ENCODE data around the gene STXBP3. TPM values are rescaled to one million over a fixed set of nuclear protein-coding genes. Genes with fewer than 3 reads are reported as not detected.

STXBP3 gene
- total and polyA plus RNA-seq, 4 donors = 10.9 to 33.0 (median 23.2) TPM

DNA sequence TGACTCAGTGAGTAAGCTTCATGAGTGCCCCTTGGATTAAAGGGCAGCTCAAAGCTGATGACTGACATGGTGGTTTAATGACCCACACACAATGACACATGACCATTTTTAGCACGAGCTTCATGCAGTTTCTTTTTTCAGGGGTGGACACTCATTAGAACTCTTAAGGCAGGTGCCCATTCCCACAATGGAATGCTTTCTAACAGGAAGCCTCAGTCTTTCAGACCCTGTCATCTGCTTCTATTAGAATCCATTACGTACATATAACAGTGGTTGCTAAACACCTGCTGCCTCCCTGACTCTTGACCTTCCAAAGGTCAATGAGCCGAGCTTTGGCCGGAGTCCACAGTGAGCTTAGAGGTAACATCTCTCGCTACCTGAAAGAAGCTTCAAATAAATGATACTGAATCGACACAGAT is 83.0 kb downstream of the STXBP3 start (continued):
- TF ChIP-seq, protein P1, sequence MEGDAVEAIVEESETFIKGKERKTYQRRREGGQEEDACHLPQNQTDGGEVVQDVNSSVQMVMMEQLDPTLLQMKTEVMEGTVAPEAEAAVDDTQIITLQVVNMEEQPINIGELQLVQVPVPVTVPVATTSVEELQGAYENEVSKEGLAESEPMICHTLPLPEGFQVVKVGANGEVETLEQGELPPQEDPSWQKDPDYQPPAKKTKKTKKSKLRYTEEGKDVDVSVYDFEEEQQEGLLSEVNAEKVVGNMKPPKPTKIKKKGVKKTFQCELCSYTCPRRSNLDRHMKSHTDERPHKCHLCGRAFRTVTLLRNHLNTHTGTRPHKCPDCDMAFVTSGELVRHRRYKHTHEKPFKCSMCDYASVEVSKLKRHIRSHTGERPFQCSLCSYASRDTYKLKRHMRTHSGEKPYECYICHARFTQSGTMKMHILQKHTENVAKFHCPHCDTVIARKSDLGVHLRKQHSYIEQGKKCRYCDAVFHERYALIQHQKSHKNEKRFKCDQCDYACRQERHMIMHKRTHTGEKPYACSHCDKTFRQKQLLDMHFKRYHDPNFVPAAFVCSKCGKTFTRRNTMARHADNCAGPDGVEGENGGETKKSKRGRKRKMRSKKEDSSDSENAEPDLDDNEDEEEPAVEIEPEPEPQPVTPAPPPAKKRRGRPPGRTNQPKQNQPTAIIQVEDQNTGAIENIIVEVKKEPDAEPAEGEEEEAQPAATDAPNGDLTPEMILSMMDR (IDR thresholded peaks at IDR 0.05; ENCODE audit: low read depth, low read length, missing input control) = no peak
- TF ChIP-seq, protein P2, sequence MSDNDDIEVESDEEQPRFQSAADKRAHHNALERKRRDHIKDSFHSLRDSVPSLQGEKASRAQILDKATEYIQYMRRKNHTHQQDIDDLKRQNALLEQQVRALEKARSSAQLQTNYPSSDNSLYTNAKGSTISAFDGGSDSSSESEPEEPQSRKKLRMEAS (IDR thresholded peaks at IDR 0.05) = peak; percentile 21
- TF ChIP-seq FOXA2 (IDR thresholded peaks at IDR 0.05) (no peak), NR2F2 (IDR thresholded peaks at IDR 0.05) (peak; percentile 97), GABPA (IDR thresholded peaks at IDR 0.05 in 1 of 2, conservative IDR thresholded peaks at IDR 0.05 in 1 of 2) (no peak), FOXA1 (IDR thresholded peaks at IDR 0.05) (no peak), SP1 (IDR thresholded peaks at IDR 0.05) (peak; percentile 71), JUND (IDR thresholded peaks at IDR 0.05) (peak; percentile 18 to 76), HNF4A (conservative IDR thresholded peaks at IDR 0.05) (peak; percentile 98 to 99), TAF1 (conservative IDR thresholded peaks at IDR 0.05) (no peak)
- TF ChIP-seq, protein P3, sequence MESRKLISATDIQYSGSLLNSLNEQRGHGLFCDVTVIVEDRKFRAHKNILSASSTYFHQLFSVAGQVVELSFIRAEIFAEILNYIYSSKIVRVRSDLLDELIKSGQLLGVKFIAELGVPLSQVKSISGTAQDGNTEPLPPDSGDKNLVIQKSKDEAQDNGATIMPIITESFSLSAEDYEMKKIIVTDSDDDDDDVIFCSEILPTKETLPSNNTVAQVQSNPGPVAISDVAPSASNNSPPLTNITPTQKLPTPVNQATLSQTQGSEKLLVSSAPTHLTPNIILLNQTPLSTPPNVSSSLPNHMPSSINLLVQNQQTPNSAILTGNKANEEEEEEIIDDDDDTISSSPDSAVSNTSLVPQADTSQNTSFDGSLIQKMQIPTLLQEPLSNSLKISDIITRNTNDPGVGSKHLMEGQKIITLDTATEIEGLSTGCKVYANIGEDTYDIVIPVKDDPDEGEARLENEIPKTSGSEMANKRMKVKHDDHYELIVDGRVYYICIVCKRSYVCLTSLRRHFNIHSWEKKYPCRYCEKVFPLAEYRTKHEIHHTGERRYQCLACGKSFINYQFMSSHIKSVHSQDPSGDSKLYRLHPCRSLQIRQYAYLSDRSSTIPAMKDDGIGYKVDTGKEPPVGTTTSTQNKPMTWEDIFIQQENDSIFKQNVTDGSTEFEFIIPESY (IDR thresholded peaks at IDR 0.05) = peak; percentile 38

DNA sequence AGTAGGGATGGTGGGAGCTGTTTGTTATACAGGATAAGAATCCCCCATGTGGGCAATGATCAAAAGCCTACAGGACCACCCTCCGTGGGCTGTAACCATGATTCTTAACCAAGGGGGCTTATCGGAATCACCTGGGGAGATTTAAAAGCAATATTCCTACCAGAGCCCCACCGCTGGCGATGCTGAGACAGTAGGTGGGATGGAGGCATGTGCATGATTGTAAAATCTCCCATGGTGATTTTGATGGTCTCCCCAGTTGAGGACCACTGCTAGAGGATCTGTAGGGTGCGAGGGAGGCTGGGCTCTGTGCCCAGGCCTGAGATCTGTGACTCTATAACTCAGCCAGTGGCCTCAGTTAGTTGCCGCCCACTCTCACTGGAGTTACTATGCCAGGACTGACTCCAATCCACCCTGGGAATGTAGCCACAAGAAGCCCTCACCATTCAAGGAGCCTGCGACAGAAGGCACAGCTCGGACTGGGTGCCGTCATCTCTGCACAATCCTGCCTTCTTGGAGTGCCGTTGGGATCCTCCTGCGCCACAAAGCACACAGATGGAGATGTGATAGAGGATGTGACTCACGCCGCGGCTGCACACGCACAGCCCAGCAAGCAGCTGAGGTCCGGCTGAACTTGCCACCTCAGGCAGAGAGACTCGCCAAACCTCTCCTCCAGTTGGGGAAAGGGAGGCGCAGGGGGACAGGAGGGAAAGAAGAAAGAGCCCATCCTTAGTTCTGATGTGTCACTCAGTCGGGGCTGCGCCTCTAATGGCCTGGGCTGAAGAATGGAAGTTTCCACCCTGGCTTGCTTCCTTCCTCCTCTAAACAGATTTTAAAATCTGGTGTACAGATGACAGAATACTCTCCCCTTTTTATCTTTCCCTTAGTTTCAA is 83.9 kb downstream of the STXBP3 start:
- H3K9ac ChIP-seq (ENCODE audit: low read depth in 1 of 2, low read length in 2 of 2) = no peak overlapping the region
- H3K36me3 ChIP-seq (ENCODE audit: control insufficient read depth in 4 of 4, insufficient read depth in 3 of 4, low read depth in 1 of 4, low read length in 3 of 4) = no peaks in the 10 kb centered on the region
- H3K9me3 ChIP-seq (ENCODE audit: control insufficient read depth in 4 of 4, low read length in 3 of 4) = no peaks in the 10 kb centered on the region
- no peak for DNase-seq (ENCODE audit: low spot score)
- peaks cover 2 to 10% (median 6%) of the 10 kb centered on the region in 4 donors for H3K4me1 ChIP-seq (ENCODE audit: control insufficient read depth in 4 of 4, insufficient read depth in 4 of 4, low read length in 3 of 4)
- no peaks in the 10 kb centered on the region for H3K27me3 ChIP-seq (ENCODE audit: control insufficient read depth in 4 of 4, insufficient read depth in 4 of 4, low read length in 3 of 4)
- no peak overlapping the region for H3K27ac ChIP-seq (ENCODE audit: low read depth in 1 of 2, low read length in 2 of 2)
- WGBS = 82% methylated on average over 20 of the region's 20 CpGs
- TF ChIP-seq JUND (IDR thresholded peaks at IDR 0.05) (no peak), TAF1 (conservative IDR thresholded peaks at IDR 0.05) (no peak), SP1 (IDR thresholded peaks at IDR 0.05) (no peak), HNF4G (IDR thresholded peaks at IDR 0.05) (no peak), RAD21 (IDR thresholded peaks at IDR 0.05) (no peak), FOXA1 (IDR thresholded peaks at IDR 0.05) (no peak), GABPA (IDR thresholded peaks at IDR 0.05 in 1 of 2, conservative IDR thresholded peaks at IDR 0.05 in 1 of 2) (no peak), YY1 (IDR thresholded peaks at IDR 0.05) (no peak), RXRA (IDR thresholded peaks at IDR 0.05) (no peak), HNF4A (conservative IDR thresholded peaks at IDR 0.05) (no peak), EGR1 (IDR thresholded peaks at IDR 0.05; ENCODE audit: low read depth in 2 of 2) (no peak), NR2F2 (IDR thresholded peaks at IDR 0.05) (no peak), FOXA2 (IDR thresholded peaks at IDR 0.05) (no peak)
- TF ChIP-seq, protein P3 (IDR thresholded peaks at IDR 0.05) = no peak
- TF ChIP-seq, protein P1 (IDR thresholded peaks at IDR 0.05; ENCODE audit: low read depth, low read length, missing input control) = no peak
- TF ChIP-seq, protein P4, sequence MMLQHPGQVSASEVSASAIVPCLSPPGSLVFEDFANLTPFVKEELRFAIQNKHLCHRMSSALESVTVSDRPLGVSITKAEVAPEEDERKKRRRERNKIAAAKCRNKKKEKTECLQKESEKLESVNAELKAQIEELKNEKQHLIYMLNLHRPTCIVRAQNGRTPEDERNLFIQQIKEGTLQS (IDR thresholded peaks at IDR 0.05) = no peak
- TF ChIP-seq, protein P2 (IDR thresholded peaks at IDR 0.05) = no peak
- H3K4me3 ChIP-seq (ENCODE audit: low read depth in 1 of 3, low read length in 3 of 3) = no peak overlapping the region

Data from liver (tissue), 9 donors.